ENCODE data around the gene NTMT1. TPM values are rescaled to one million over a fixed set of nuclear protein-coding genes. Genes with fewer than 3 reads are reported as not detected.
A peak's percentile ranks its signal among the peaks of the same experiment; 100 is the strongest.

Gene NTMT1
- total RNA-seq, 1 donor from 2014 or later, result 25.6 TPM

DNA sequence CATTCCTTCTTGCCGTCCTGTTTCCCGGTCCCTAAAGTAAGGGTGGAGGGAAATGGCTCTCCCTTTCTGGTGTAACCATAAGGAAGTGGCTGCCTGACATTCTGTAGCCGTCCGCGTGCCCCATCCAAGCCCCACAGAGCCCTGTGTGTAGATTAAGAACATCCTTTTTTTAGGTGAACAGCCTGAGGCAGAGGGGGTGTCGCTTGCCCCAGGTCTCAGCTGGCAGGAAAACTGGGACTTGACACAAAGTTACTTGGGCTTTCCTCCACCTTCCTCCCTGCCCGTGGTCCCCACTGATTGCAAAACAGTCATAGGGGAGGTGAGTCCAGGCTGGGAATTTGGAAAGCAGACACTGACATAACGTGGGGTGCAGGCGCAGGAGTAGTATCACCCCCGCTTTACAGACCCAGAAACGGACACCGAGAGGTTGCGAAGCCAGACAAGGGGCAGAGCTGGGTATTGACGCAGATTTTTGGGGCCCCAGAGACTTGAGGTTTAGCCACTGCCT, 27.8 kb upstream of the NTMT1 start:
- intact Hi-C loops (cut with DNase I), result no loop called here
- Histone ChIP-seq H3K4me1 (peaks cover 36% of the 10 kb centered on the region), H3K4me3 (peak overlapping the region; percentile 59), H3K27ac (peak overlapping the region; percentile 89), H3K9me3 (no peaks in the 10 kb centered on the region), H3K36me3 (no peaks in the 10 kb centered on the region), H3K27me3 (no peaks in the 10 kb centered on the region)
- DNase-seq (no peak), ATAC-seq (no peak)
- TF ChIP-seq, protein P1, sequence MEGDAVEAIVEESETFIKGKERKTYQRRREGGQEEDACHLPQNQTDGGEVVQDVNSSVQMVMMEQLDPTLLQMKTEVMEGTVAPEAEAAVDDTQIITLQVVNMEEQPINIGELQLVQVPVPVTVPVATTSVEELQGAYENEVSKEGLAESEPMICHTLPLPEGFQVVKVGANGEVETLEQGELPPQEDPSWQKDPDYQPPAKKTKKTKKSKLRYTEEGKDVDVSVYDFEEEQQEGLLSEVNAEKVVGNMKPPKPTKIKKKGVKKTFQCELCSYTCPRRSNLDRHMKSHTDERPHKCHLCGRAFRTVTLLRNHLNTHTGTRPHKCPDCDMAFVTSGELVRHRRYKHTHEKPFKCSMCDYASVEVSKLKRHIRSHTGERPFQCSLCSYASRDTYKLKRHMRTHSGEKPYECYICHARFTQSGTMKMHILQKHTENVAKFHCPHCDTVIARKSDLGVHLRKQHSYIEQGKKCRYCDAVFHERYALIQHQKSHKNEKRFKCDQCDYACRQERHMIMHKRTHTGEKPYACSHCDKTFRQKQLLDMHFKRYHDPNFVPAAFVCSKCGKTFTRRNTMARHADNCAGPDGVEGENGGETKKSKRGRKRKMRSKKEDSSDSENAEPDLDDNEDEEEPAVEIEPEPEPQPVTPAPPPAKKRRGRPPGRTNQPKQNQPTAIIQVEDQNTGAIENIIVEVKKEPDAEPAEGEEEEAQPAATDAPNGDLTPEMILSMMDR (IDR thresholded peaks at IDR 0.05), result no peak

DNA sequence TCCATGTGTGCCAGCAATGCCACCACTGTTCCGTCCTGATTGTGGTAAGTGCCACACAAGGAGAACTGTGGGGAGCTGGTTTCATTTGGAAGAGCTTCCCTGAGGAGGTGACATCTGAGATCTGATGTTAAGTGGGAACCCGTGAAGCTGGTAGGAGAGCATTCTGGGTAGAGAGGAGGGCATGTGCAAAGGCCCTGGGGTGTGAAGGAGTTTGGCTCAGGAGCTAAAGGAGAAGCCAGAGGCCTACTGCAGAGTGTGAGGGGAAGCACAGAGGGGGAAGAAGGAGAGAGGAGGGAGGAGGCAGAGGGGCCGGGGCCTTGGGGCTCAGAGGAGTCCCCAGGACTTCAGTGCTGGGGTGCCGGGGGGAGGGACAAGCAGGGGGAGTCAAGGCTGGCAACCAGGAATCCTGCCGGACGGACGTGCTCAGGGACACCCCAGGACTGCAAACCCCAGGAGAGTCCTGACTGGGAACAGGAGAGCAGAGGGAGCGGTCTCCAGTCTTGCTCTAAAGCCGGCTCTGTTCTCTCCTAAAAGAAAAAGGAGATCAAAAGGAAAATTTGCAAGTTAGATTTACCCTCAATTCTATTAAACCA, 24.8 kb upstream of the NTMT1 start:
- Histone ChIP-seq H3K4me1 (peaks cover 23% of the 10 kb centered on the region), H3K27ac (no peak overlapping the region), H3K36me3 (no peaks in the 10 kb centered on the region), H3K27me3 (no peaks in the 10 kb centered on the region), H3K9me3 (no peaks in the 10 kb centered on the region), H3K4me3 (no peak overlapping the region)
- DNase-seq, result no peak
- TF ChIP-seq, protein P1 (IDR thresholded peaks at IDR 0.05), result no peak
- intact Hi-C loops (cut with DNase I), result no loop called here
- no peak for ATAC-seq

DNA sequence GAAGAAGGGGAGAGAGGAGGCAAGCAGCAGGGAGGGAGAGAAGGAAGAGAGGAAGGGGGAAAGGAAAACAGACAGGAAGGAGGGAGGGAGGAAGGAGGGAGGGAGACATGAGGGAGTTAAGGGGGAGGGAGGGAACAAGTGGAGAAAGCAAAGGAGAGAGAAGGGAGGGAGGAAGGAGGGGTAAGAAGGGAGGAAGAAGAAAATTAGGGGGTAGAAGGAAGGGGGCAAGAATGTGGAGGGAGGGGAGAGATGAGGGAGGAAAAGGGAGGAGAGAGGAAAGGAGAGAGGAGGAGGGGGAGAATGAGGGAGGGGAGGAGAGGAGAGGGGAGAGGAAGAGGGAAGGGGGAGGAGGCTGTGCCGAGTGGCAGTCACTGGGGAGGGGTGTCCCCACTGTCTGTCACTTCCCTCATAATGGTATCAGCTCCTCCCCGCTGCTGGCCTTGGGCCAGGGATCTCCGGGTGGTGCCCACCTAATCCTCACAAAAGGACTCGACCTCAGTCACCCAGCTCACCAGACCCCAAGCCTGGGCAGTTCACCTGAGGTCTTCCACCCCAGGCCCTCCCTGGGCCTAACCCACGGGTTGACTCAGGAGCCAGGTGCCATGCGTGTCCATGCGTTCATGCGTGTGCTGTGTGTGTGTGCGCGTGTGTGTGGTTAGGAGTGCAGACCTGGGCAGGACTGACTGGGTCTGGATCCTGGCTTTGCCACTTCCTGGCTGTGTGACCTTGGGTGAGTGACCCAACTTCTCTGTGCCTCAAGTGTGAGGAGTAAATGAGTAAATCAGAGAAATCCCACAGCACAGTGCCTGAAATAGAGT, 23.2 kb upstream of the NTMT1 start:
- Histone ChIP-seq H3K9me3 (no peaks in the 10 kb centered on the region), H3K36me3 (no peaks in the 10 kb centered on the region), H3K27ac (no peak overlapping the region), H3K27me3 (no peaks in the 10 kb centered on the region), H3K4me3 (no peak overlapping the region), H3K4me1 (peaks cover 16% of the 10 kb centered on the region)
- DNase-seq (no peak), ATAC-seq (no peak)
- TF ChIP-seq, protein P1 (IDR thresholded peaks at IDR 0.05), result no peak
- intact Hi-C loops (cut with DNase I), result no loop called here

DNA sequence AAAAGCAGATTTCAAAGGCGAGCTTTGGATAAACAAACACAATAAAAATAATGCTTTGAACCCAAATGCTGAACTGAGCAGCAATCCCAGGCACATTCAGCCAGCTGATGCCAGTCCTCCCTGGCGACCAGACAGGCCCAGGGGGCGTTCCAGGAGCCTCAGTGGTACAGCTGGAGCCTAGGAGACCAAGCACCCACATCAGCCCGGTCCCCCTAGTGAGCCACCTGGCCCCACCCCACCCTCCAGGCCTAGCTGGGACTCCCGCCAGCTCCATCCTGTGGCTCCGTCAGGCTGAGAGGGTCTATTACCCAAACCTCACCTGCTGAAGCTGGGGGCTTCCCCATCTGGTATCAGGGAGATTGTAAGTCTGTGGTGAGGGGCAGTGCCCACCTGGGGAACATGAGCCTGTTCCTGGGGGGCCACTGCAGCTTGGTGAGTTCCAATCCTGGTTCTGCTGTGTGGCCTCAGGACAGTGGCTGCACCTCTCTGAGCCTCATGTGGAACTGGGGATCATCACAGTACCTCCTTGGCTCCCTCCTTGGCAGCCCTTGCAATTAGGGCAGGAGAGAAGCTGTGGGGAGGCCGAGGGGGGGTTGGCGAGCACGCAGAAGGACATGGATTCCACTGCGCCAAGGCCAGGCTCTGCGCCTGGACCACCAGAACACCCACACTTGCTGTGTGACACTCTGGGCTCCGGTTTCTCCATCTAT, 21.8 kb upstream of the NTMT1 start:
- no peak overlapping the region for H3K27ac ChIP-seq
- TF ChIP-seq, protein P1 (IDR thresholded peaks at IDR 0.05), result no peak
- no peaks in the 10 kb centered on the region for H3K36me3 ChIP-seq
- no peak for ATAC-seq
- no peaks in the 10 kb centered on the region for H3K9me3 ChIP-seq
- intact Hi-C loops (cut with DNase I), result no loop called here
- H3K27me3 ChIP-seq, result no peaks in the 10 kb centered on the region
- H3K4me1 ChIP-seq, result peaks cover 16% of the 10 kb centered on the region
- no peak for DNase-seq
- H3K4me3 ChIP-seq, result no peak overlapping the region

DNA sequence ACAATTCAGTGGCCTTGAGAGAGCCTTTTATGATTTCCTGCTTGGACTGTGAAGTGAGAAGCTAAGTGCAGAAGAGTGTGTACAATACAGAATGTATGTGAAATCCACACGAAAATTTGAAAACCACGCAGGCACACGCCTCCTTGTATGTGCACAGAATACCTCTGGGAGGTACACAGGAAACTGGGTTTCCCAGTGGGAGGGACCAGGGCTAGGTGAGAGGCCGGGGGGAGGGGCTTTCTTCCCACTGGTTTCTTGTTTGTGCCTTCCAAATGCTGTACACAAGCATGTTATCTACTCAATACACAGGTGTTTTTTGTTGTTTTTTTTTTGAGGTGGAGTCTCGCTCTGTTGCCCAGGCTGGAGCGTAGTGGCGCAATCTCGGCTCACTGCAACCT, 21.2 kb upstream of the NTMT1 start:
- Histone ChIP-seq H3K4me3 (no peak overlapping the region), H3K4me1 (peaks cover 22% of the 10 kb centered on the region), H3K27me3 (no peaks in the 10 kb centered on the region), H3K9me3 (no peaks in the 10 kb centered on the region), H3K27ac (no peak overlapping the region), H3K36me3 (no peaks in the 10 kb centered on the region)
- no peak for DNase-seq
- no peak for ATAC-seq
- intact Hi-C loops (cut with DNase I), result no loop called here
- TF ChIP-seq, protein P1 (IDR thresholded peaks at IDR 0.05), result no peak

Measured in upper lobe of right lung (tissue), 1 donor.